GM12892 (cell line): Measurements from ENCODE around the gene IDNK.
A peak's percentile ranks its signal among the peaks of the same experiment; 100 is the strongest.

Experiments
- POLR2A ChIP-seq: IDR thresholded peaks from 2 replicates; pipeline ENCODE4 v1.6.1; 2011; ENCODE audit warnings: low read depth, low read length, control low read depth
- POLR2AphosphoS5 ChIP-seq: IDR thresholded peaks from 2 replicates; pipeline ENCODE4 v1.6.1; 2011; ENCODE audit warnings: low read depth, low read length, control low read depth
- TAF1 ChIP-seq: IDR thresholded peaks from 2 replicates; pipeline ENCODE4 v1.6.1; 2011; ENCODE audit warnings: low read depth, mild to moderate bottlenecking, control low read depth, low read length, borderline replicate concordance

- TF ChIP-seq POLR2A (peak; percentile 84), POLR2AphosphoS5 (peak; percentile 63), TAF1 (peak; percentile 74)
Observed at GRCh38 chr9:83622939-83623678, at the start of gene IDNK.
